ENCODE measurements around the gene EIF4E2. TPM values are rescaled to one million over a fixed set of nuclear protein-coding genes. Genes with fewer than 3 reads are reported as not detected.
"Not testable (repeated sequence)": the region's sequence is repeated elsewhere in the genome, so short reads cannot be mapped to it uniquely, and the experiment has no call there.

EIF4E2 gene
- total RNA-seq, 2 donors from 2014 or later, result 99.5 to 109 TPM

DNA sequence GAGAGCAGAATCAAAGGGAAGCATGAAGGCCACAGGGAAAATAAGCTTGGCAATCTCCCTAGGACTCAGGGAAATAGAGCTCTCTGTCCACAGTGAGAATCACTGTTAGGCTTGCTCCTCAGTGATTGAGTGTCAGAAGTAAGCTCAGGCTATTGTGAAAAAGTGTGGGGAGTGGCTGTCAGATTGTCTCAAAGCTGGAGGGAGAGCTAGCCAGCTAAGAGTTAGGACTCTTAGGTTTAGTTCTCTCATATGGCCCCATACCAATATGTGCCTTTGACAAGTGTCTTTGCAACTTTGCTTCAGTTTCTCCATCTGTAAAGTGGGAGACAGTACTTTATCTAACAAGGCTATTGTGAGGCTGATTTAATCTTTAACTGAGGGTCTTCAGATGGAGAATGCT, 17.2 kb downstream of the EIF4E2 start:
- Histone ChIP-seq H3K9ac (ENCODE audit: low read depth in 2 of 2, low read length in 2 of 2) (no peak overlapping the region), H3K9me3 (no peaks in the 10 kb centered on the region), H3K36me3 (peaks cover 25% of the 10 kb centered on the region), H3K4me3 (no peak overlapping the region), H3K27ac (no peak overlapping the region), H3K27me3 (no peaks in the 10 kb centered on the region), H3K4me1 (peaks cover 18% of the 10 kb centered on the region)
- no peak for DNase-seq
- intact Hi-C loops (cut with DNase I), result no loop called here
- no peak for TF ChIP-seq CTCF (IDR thresholded peaks at IDR 0.05)

DNA sequence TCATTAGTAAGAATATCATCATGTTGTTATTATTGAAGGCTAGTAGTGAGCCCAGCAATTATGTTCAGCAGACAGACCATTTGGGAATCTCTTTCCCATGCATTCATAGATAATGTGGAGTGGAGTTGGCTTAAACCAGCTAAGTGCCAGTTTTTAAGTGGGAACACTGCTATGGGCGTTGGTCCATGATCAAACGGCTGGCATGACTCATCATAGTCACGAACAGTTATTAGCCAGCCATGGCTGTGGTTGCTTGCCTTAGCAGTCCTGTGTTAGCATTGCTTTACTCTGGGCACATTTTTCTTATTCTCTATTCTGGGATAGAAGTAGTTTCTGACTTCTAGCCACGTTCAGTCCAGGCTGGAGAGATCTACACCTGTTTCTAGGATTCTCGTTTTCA, 17.7 kb downstream of the EIF4E2 start:
- Histone ChIP-seq H3K36me3 (peaks cover 25% of the 10 kb centered on the region), H3K9ac (ENCODE audit: low read depth in 2 of 2, low read length in 2 of 2) (no peak overlapping the region), H3K27ac (no peak overlapping the region), H3K4me1 (peaks cover 18% of the 10 kb centered on the region), H3K4me3 (no peak overlapping the region), H3K9me3 (no peaks in the 10 kb centered on the region), H3K27me3 (no peaks in the 10 kb centered on the region)
- intact Hi-C loops (cut with DNase I), result no loop called here
- no peak for TF ChIP-seq CTCF (IDR thresholded peaks at IDR 0.05)
- peak; percentile 58 for DNase-seq

DNA sequence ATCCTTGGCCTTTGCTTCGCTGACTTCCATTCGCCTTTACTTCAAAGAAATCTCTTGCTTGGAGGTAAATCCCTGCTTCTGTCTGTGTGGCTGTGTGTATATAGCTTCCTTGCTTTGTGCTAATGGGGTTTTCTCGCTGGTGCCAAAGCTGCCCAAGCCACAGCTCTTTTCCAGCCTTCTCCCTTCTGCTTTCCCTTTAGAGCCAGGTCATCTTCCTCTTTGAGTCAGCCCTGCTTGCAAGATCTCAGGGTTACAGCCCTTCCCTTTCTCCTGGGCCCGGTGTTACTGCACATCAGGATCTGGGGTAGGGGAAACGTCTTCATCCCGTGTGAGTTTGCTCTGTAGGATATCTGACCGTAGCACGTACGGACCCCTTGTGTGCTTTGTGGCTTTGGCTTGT, 19.1 kb downstream of the EIF4E2 start:
- Histone ChIP-seq H3K9ac (ENCODE audit: low read depth in 2 of 2, low read length in 2 of 2) (no peak overlapping the region), H3K4me3 (no peak overlapping the region), H3K9me3 (no peaks in the 10 kb centered on the region), H3K4me1 (peaks cover 18% of the 10 kb centered on the region), H3K27ac (no peak overlapping the region), H3K27me3 (no peaks in the 10 kb centered on the region), H3K36me3 (peaks cover 25% of the 10 kb centered on the region)
- no peak for TF ChIP-seq CTCF (IDR thresholded peaks at IDR 0.05)
- no peak for DNase-seq
- intact Hi-C loops (cut with DNase I), result no loop called here

GRCh38 chr2:232570481-232570880, 20.0 kb downstream of the EIF4E2 start:
- H3K9ac ChIP-seq (ENCODE audit: low read depth in 2 of 2, low read length in 2 of 2); intact Hi-C loops (cut with DNase I); H3K27me3 ChIP-seq; H3K9me3 ChIP-seq; H3K4me3 ChIP-seq; DNase-seq: not testable (repeated sequence)
- peaks cover 16% of the 10 kb centered on the region for H3K36me3 ChIP-seq
- H3K27ac ChIP-seq, result peak overlapping the region; percentile 37
- peaks cover 18% of the 10 kb centered on the region for H3K4me1 ChIP-seq

DNA sequence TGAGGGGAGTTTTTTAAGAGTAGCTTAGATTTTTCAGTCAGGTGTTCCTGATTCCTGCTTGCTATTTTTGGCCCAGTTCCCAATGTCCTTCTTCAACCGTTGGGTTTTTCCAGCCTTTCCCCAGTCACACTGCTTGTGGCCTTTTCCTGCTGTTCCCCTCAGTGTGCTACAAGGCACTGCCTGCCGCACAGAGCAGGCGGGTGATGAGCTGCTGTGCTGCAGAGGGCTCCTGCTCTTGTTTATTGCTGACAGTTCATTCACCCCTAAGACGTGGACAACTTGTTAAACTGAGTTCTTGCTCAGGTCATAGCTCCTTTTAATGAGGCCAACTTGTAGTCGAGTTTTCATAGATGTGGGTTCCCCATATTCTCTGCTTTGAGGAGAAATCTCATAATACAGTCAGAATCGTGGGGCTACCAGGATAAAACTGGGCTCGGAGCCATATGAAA, 20.6 kb downstream of the EIF4E2 start:
- peaks cover 18% of the 10 kb centered on the region for H3K4me1 ChIP-seq
- no peak for TF ChIP-seq CTCF (IDR thresholded peaks at IDR 0.05)
- no peak overlapping the region for H3K9ac ChIP-seq (ENCODE audit: low read depth in 2 of 2, low read length in 2 of 2)
- H3K36me3 ChIP-seq, result peaks cover 12% of the 10 kb centered on the region
- peak overlapping the region; percentile 37 for H3K27ac ChIP-seq
- no peak overlapping the region for H3K4me3 ChIP-seq
- intact Hi-C loops (cut with DNase I), result no loop called here
- H3K9me3 ChIP-seq, result no peaks in the 10 kb centered on the region
- DNase-seq, result no peak
- H3K27me3 ChIP-seq, result no peaks in the 10 kb centered on the region

DNA sequence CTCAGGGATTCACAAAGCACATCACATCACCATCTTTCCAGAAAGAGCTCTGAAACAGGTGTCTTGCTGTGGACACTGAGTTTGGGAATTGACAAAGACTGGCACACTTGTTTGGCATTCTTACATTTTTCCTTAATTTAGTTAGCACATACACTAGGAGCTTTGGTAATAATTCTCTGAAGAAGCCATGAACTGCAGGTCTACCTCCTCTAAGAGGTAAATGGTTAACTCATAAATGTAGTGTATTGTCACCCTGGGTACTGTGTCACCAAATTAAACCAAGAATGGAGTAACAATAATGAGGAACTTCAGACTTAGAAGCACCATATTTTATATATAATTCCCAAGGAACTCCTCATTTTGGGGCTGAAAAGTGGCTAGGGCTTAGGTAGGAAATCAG, 22.6 kb downstream of the EIF4E2 start:
- H3K36me3 ChIP-seq, result peaks cover 7% of the 10 kb centered on the region
- DNase-seq, result no peak
- H3K4me3 ChIP-seq, result no peak overlapping the region
- intact Hi-C loops (cut with DNase I), result no loop called here
- H3K4me1 ChIP-seq, result peaks cover 17% of the 10 kb centered on the region
- TF ChIP-seq CTCF (IDR thresholded peaks at IDR 0.05), result no peak
- H3K27ac ChIP-seq, result peak overlapping the region; percentile 74
- no peak overlapping the region for H3K9ac ChIP-seq (ENCODE audit: low read depth in 2 of 2, low read length in 2 of 2)
- no peaks in the 10 kb centered on the region for H3K27me3 ChIP-seq
- no peaks in the 10 kb centered on the region for H3K9me3 ChIP-seq

Measured in colonic mucosa (tissue), 4 donors.